Testis (tissue), 3 donors: ENCODE results near the gene HSD17B4. TPM values are rescaled to one million over a fixed set of nuclear protein-coding genes. Genes with fewer than 3 reads are reported as not detected.
"Not testable (repeated sequence)": the region's sequence is repeated elsewhere in the genome, so short reads cannot be mapped to it uniquely, and the experiment has no call there.

ENCODE experiments used
- DNase-seq: peaks from one replicate; pipeline ENCODE4 v3.0.0-alpha.2; 2019
- H3K27ac ChIP-seq, 2 donors: fragments of 200-600 bp; sonication (generic); one replicate each; pipeline ENCODE4 v1.5.1; 2019
- H3K27me3 ChIP-seq: fragments of 200-600 bp; sonication (generic); one replicate; pipeline ENCODE4 v1.5.1; 2019
- H3K36me3 ChIP-seq: fragments of 200-600 bp; sonication (generic); one replicate; pipeline ENCODE4 v1.5.1; 2017; ENCODE audit warnings: low read depth; ENCODE audit errors: missing control alignments
- H3K4me1 ChIP-seq: fragments of 200-600 bp; sonication (generic); one replicate; pipeline ENCODE4 v1.5.1; 2019
- H3K4me3 ChIP-seq, 2 donors: fragments of 200-600 bp; sonication (generic); one replicate each; pipeline ENCODE4 v1.5.1; 2017 to 2019
- H3K9me3 ChIP-seq: fragments of 200-600 bp; sonication (generic); one replicate; pipeline ENCODE4 v1.5.1; 2017
- POLR2A ChIP-seq: fragments of 450-650 bp; IDR thresholded peaks from one replicate; pipeline ENCODE4 v1.6.1; 2017; ENCODE audit warnings: antibody characterized with exemption, mild to moderate bottlenecking, moderate library complexity
- WGBS, 2 donors: methylation state at CpG; one replicate each; pipeline ENCODE4 v1.1.5; 2018; 5-methylcytosine and 5-hydroxymethylcytosine counted together
- intact Hi-C: fragments of 100-400 bp; cut with DNase I; formaldehyde crosslinking; loops from one replicate; pipeline ENCODE4 v1.15.1; 2023; ENCODE audit warnings: low total_unique reads
- polyA plus RNA-seq: library from polyadenylated mRNA; stranded (reverse); fragments of 350-450 nt; fragmentation: Illumina TruSeq; extraction: RNeasy Lipid Tissue Mini Kit (QIAGEN cat#74804); gene quantifications from one replicate; pipeline ENCODE4 v1.2.3, GENCODE V29; 2014; ENCODE audit warnings: low read depth, low replicate concordance; ENCODE audit not compliant: insufficient read depth
- total RNA-seq, 2 donors: library from RNA; depleted of rRNA; stranded (reverse); fragments of >200 nt; gene quantifications; one replicate each; pipeline ENCODE4 v1.2.3, GENCODE V29; 2016
- TF ChIP-seq, protein P1 (sequence below), 3 experiments: fragments of 450-650 bp in 2 of 3; fragments of 200-600 bp in 1 of 3; sonication (generic) in 1 of 3; IDR thresholded peaks; one replicate each; pipeline ENCODE4 v1.5.1; 2016 to 2019; ENCODE audit warnings: antibody characterized with exemption in 3 of 3, mild to moderate bottlenecking in 2 of 3, moderate library complexity in 1 of 3

Gene HSD17B4
- total and polyA plus RNA-seq, 3 donors from 2014 or later: 66.1 to 78.4 (median 69.1) TPM

GRCh38 chr5:119512277-119512676 lies 60.0 kb downstream of the HSD17B4 start:
- TF ChIP-seq, protein P1, sequence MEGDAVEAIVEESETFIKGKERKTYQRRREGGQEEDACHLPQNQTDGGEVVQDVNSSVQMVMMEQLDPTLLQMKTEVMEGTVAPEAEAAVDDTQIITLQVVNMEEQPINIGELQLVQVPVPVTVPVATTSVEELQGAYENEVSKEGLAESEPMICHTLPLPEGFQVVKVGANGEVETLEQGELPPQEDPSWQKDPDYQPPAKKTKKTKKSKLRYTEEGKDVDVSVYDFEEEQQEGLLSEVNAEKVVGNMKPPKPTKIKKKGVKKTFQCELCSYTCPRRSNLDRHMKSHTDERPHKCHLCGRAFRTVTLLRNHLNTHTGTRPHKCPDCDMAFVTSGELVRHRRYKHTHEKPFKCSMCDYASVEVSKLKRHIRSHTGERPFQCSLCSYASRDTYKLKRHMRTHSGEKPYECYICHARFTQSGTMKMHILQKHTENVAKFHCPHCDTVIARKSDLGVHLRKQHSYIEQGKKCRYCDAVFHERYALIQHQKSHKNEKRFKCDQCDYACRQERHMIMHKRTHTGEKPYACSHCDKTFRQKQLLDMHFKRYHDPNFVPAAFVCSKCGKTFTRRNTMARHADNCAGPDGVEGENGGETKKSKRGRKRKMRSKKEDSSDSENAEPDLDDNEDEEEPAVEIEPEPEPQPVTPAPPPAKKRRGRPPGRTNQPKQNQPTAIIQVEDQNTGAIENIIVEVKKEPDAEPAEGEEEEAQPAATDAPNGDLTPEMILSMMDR (IDR thresholded peaks at IDR 0.05): no peak
- no peak for TF ChIP-seq POLR2A
- 94 to 100% methylated on average over 1 of the region's 1 CpG for WGBS, 2 donors
- Histone ChIP-seq H3K27ac (no peak overlapping the region), H3K9me3 (no peaks in the 10 kb centered on the region), H3K4me3 (no peak overlapping the region), H3K27me3 (no peaks in the 10 kb centered on the region), H3K36me3 (no peaks in the 10 kb centered on the region), H3K4me1 (no peaks in the 10 kb centered on the region)
- no peak for DNase-seq
- intact Hi-C loops: no loop called here

DNA sequence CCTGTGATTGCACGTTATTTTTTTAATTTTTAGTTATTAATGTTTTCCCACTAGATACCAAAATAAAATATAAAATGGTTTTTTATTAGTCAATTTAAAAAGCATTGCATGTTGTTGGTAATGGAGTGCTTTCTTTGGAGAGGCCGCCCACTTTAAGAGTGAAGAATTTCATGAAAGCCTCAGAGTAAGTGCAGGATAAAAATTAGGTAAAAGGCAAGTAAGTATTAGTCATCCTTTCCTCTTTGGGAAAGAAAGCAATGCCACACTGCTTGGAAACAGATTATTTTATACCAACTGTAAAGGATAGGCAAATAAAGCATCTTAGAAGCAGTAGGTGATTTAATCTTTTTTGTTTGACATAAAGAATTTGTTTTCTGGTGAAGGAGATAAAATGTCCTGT lies 62.9 kb downstream of the HSD17B4 start:
- TF ChIP-seq POLR2A: no peak
- TF ChIP-seq, protein P1 (IDR thresholded peaks at IDR 0.05): no peak

GRCh38 chr5:119517115-119517514 lies 64.8 kb downstream of the HSD17B4 start:
- H3K27ac ChIP-seq, DNase-seq, H3K9me3 ChIP-seq, H3K36me3 ChIP-seq, H3K4me1 ChIP-seq, intact Hi-C loops, H3K27me3 ChIP-seq: not testable (repeated sequence)
- peak overlapping the region in 1 of 2 donors; percentile 9 for H3K4me3 ChIP-seq
- WGBS, 2 donors: 50 to 76% methylated on average over 2 to 24 of the region's 30 CpGs

More for the DNA sequence above, 62.9 kb downstream of the HSD17B4 start:
- H3K4me1 ChIP-seq: no peaks in the 10 kb centered on the region
- H3K36me3 ChIP-seq: no peaks in the 10 kb centered on the region
- WGBS, 2 donors: 93 to 94% methylated on average over 2 of the region's 2 CpGs
- intact Hi-C loops: no loop called here
- H3K4me3 ChIP-seq: no peak overlapping the region
- H3K9me3 ChIP-seq: no peaks in the 10 kb centered on the region
- H3K27me3 ChIP-seq: no peaks in the 10 kb centered on the region
- no peak for DNase-seq
- H3K27ac ChIP-seq: no peak overlapping the region

- no peaks in the 10 kb centered on the region for H3K36me3 ChIP-seq
- 88% methylated on average over 1 of the region's 1 CpG for WGBS, 2 donors
Observed at GRCh38 chr5:119521232-119521631, 68.9 kb downstream of the HSD17B4 start.

DNA sequence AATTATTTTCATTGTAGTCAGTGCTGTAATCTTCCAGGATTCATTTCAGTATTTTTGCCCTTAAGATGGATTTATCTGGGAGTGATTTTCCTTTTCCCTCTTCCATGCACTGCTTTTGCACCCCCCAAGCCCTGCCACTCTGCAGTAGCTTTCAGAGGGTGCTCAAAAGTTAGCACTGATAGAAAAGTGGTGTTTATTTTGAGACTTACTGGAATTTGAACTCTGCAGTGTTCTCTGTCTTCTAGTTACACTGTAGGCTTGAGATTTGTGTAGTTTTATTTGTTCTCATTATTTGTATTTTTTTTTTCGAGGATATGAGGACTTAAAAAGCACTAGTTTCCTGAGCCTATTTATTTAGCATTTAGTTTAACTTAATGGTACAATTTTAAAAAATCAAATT lies 70.5 kb downstream of the HSD17B4 start:
- Histone ChIP-seq H3K4me3 (no peak overlapping the region), H3K4me1 (no peaks in the 10 kb centered on the region), H3K27ac (no peak overlapping the region), H3K9me3 (no peaks in the 10 kb centered on the region), H3K36me3 (no peaks in the 10 kb centered on the region), H3K27me3 (no peaks in the 10 kb centered on the region)
- 89 to 90% methylated on average over 1 of the region's 1 CpG for WGBS, 2 donors
- TF ChIP-seq POLR2A: no peak
- TF ChIP-seq, protein P1 (IDR thresholded peaks at IDR 0.05): no peak
- intact Hi-C loops: no loop called here
- DNase-seq: no peak

More at GRCh38 chr5:119521232-119521631, 68.9 kb downstream of the HSD17B4 start:
- H3K4me3 ChIP-seq: no peak overlapping the region
- no peak for DNase-seq
- intact Hi-C loops: no loop called here
- H3K27ac ChIP-seq: no peak overlapping the region
- H3K4me1 ChIP-seq: no peaks in the 10 kb centered on the region
- no peak for TF ChIP-seq POLR2A
- TF ChIP-seq, protein P1 (IDR thresholded peaks at IDR 0.05): no peak
- H3K27me3 ChIP-seq: no peaks in the 10 kb centered on the region
- H3K9me3 ChIP-seq: no peaks in the 10 kb centered on the region
